CD4-positive, alpha-beta memory T cell (primary cell): Measurements from ENCODE around the gene CERS6. TPM values are rescaled to one million over a fixed set of nuclear protein-coding genes. Genes with fewer than 3 reads are reported as not detected.

Experiments used
- CTCF ChIA-PET: fragments of 350-600 bp; sonication (Branson Sonifier 250); formaldehyde crosslinking; loops from one replicate; lab custom pipeline; 2021; ENCODE audit warnings: inconsistent platforms; ENCODE audit not compliant: partially characterized antibody; lab: Charles Lee
- POLR2A ChIA-PET: fragments of 350-600 bp; sonication (Branson Sonifier 250); formaldehyde crosslinking; loops from one replicate; lab custom pipeline; 2021; ENCODE audit not compliant: partially characterized antibody; lab: Charles Lee
- DNase-seq, 5 donors: peaks; one replicate each; pipeline versions ENCODE4 v3.0.0 to v3.0.0-alpha.2; 2020 to 2022; ENCODE audit warnings: mixed read lengths in 1 of 5
- H3K27ac ChIP-seq: one replicate; pipeline ENCODE4 v1.7.0; 2013; ENCODE audit warnings: low read depth, low read length
- H3K27me3 ChIP-seq: 2 replicates; pipeline ENCODE4 v1.7.0; 2013; ENCODE audit warnings: mild to moderate bottlenecking, low read length, moderate library complexity; ENCODE audit not compliant: insufficient read depth
- H3K36me3 ChIP-seq: 2 replicates; pipeline ENCODE4 v1.7.0; 2013; ENCODE audit warnings: mild to moderate bottlenecking, low read length, moderate library complexity; ENCODE audit not compliant: insufficient read depth
- H3K4me1 ChIP-seq: 2 replicates; pipeline ENCODE4 v1.7.0; 2013; ENCODE audit warnings: mild to moderate bottlenecking, low read length, moderate library complexity; ENCODE audit not compliant: insufficient read depth
- H3K4me3 ChIP-seq, 2 donors: one replicate each; pipeline ENCODE4 v1.7.0; 2013; ENCODE audit warnings: low read length in 2 of 2, mild to moderate bottlenecking in 1 of 2
- H3K9me3 ChIP-seq, 2 donors: one replicate each; pipeline ENCODE4 v1.7.0; 2013; ENCODE audit warnings: low read length in 2 of 2, control low read depth in 1 of 2; ENCODE audit not compliant: control insufficient read depth in 1 of 2
- H3K27ac Mint-ChIP-seq, 7 donors: one replicate each; pipeline ENCODE4 v1.8.0; 2020 to 2021; ENCODE audit warnings: mixed read lengths in 7 of 7, mild to moderate bottlenecking in 6 of 7, inconsistent platforms in 3 of 7, moderate library complexity in 3 of 7
- H3K27me3 Mint-ChIP-seq, 2 donors: one replicate each; pipeline ENCODE4 v1.8.0; 2020 to 2021; ENCODE audit warnings: mixed read lengths in 2 of 2
- H3K36me3 Mint-ChIP-seq, 2 donors: one replicate each; pipeline ENCODE4 v1.8.0; 2020 to 2021; ENCODE audit warnings: mixed read lengths in 2 of 2, inconsistent platforms in 1 of 2, mild to moderate bottlenecking in 1 of 2
- H3K4me1 Mint-ChIP-seq, 4 donors: one replicate each; pipeline ENCODE4 v1.8.0; 2020 to 2021; ENCODE audit warnings: mixed read lengths in 4 of 4, mild to moderate bottlenecking in 1 of 4
- H3K4me3 Mint-ChIP-seq, 8 donors: one replicate each; pipeline ENCODE4 v1.8.0; 2020 to 2021; ENCODE audit warnings: mixed read lengths in 8 of 8, mild to moderate bottlenecking in 7 of 8, moderate library complexity in 6 of 8, inconsistent platforms in 3 of 8
- H3K9me3 Mint-ChIP-seq, 8 donors: one replicate each; pipeline ENCODE4 v1.8.0; 2020 to 2021; ENCODE audit warnings: mixed read lengths in 8 of 8, mild to moderate bottlenecking in 5 of 8, inconsistent platforms in 3 of 8, moderate library complexity in 1 of 8
- intact Hi-C: fragments of 100-400 bp; cut with micrococcal nuclease; formaldehyde crosslinking; loops from one replicate; pipeline ENCODE4 v1.15.1; 2023
- polyA plus RNA-seq, 2 donors: library from polyadenylated mRNA; unstranded; fragments of 300-500 nt; fragmentation: Illumina TruSeq; gene quantifications; one replicate each; pipeline ENCODE4 v1.2.3, GENCODE V29; 2021
- total RNA-seq, 2 experiments: library from RNA; stranded (reverse); gene quantifications; one replicate each; pipeline ENCODE4 v1.2.3, GENCODE V29; 2021

Gene CERS6
- total and polyA plus RNA-seq, 4 experiments from 2014 or later = 5.1 to 11.3 (median 7.6) TPM

DNA sequence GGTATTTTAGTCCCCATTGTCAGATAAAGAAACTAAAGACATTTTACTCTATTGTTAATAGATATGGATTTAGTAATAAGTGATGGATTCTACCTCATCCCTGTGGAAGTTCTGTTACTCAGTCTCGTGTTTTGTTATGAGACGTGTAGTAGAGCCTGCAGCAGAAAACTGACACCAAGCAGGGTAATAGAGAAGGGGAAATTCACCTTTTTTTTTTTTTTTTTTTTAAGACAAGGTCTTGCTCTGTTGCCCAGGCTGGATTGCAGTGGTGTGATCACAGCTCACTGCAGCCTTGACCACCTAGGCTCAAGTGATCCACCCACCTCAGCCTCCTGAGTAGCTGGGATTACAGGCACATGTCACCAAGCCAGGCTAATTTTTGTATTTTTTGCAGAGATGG lies 164.5 kb downstream of the CERS6 start:
- no peak overlapping the region for H3K27ac Mint-ChIP-seq

DNA sequence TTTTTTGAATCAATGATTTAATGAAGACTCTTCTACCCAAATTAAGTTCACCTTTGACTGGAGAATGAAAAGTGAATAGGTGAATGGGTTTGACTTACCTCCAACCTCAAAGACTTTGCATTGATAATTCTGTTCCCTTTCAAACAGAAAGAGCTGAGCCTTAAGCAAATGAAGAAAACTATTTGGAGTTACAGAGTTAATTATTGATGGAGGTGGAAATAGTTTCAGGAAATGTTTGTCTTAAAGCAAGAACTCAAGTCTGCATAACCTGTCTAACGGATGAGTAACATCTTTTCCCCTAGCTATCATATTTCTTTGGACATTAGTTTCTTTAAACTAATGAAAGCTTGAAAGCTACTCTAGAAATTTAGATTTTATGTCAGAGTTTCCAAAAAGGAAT lies 166.5 kb downstream of the CERS6 start:
- Mint-ChIP-seq H3K36me3 (no peaks in the 10 kb centered on the region), H3K27me3 (no peaks in the 10 kb centered on the region), H3K27ac (no peak overlapping the region), H3K9me3 (peaks cover 0 to 2% (median 0%) of the 10 kb centered on the region in 8 donors), H3K4me3 (no peak overlapping the region), H3K4me1 (peaks cover 9 to 18% (median 12%) of the 10 kb centered on the region in 4 donors)
- no peak for DNase-seq
- intact Hi-C loops = no loop called here
- Histone ChIP-seq H3K4me3 (no peak overlapping the region), H3K27me3 (no peaks in the 10 kb centered on the region), H3K36me3 (no peaks in the 10 kb centered on the region), H3K4me1 (no peaks in the 10 kb centered on the region), H3K27ac (no peak overlapping the region), H3K9me3 (no peaks in the 10 kb centered on the region)
- ChIA-PET CTCF (no interaction called here), POLR2A (no interaction called here)

More for the DNA sequence above, 164.5 kb downstream of the CERS6 start:
- no peak for DNase-seq
- Histone ChIP-seq H3K4me3 (no peak overlapping the region), H3K27ac (no peak overlapping the region), H3K36me3 (no peaks in the 10 kb centered on the region), H3K27me3 (no peaks in the 10 kb centered on the region), H3K9me3 (no peaks in the 10 kb centered on the region), H3K4me1 (no peaks in the 10 kb centered on the region)
- CTCF ChIA-PET = no interaction called here
- peaks cover 0 to 3% of the 10 kb centered on the region in 2 donors for H3K36me3 Mint-ChIP-seq
- POLR2A ChIA-PET = no interaction called here
- H3K27me3 Mint-ChIP-seq = no peaks in the 10 kb centered on the region
- H3K9me3 Mint-ChIP-seq = peaks cover 0 to 3% (median 0%) of the 10 kb centered on the region in 8 donors
- intact Hi-C loops = no loop called here
- H3K4me1 Mint-ChIP-seq = peaks cover 4 to 9% (median 6%) of the 10 kb centered on the region in 4 donors
- H3K4me3 Mint-ChIP-seq = no peak overlapping the region

DNA sequence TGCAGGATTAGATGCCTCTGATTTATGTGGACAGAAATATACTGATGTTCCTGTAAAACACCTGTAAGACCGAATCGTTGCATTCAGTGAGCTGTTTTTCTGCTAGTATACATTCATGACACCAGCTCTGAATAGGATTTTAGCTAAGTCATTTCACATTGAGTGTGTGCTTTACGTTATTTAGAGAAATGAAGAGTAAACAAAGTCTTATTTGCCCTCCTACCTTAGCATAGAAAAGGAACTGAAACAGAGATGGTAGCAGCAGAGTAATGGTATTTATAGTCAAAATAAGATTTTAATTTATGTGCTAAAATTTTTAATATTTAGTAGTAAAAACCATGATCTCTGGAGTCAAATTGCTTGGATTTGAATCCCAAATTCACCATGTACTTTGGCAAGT lies 168.0 kb downstream of the CERS6 start:
- CTCF ChIA-PET = no interaction called here
- POLR2A ChIA-PET = no interaction called here
- Mint-ChIP-seq H3K27ac (no peak overlapping the region), H3K4me1 (peaks cover 10 to 25% (median 12%) of the 10 kb centered on the region in 4 donors), H3K4me3 (no peak overlapping the region), H3K9me3 (peaks cover 0 to 2% (median 0%) of the 10 kb centered on the region in 8 donors), H3K27me3 (no peaks in the 10 kb centered on the region), H3K36me3 (no peaks in the 10 kb centered on the region)
- intact Hi-C loops = no loop called here
- no peaks in the 10 kb centered on the region for H3K27me3 ChIP-seq
- H3K4me1 ChIP-seq = no peaks in the 10 kb centered on the region
- no peak overlapping the region for H3K27ac ChIP-seq
- DNase-seq = no peak
- H3K36me3 ChIP-seq = no peaks in the 10 kb centered on the region
- H3K9me3 ChIP-seq = no peaks in the 10 kb centered on the region
- H3K4me3 ChIP-seq = no peak overlapping the region

DNA sequence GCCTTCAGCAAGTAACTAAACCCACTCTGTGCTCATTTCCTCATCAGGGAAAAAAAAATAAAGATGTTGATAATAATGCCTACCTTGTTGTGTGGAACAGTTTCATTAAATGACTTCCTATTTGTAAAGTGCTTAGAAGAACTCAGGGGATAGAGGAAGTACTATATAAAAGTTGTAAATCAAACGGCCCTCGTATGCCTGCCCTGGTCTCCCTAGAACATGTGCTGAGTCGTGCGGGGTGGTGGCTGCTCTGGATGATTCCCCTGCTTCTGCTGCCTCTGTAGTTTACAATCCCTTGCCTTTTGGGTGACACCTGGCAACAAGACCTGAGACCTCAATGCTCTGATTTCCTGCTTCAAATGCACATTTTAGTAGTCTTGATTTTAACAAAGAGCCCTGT lies 170.0 kb downstream of the CERS6 start:
- no peak overlapping the region for H3K27ac ChIP-seq
- no peaks in the 10 kb centered on the region for H3K9me3 ChIP-seq
- Mint-ChIP-seq H3K4me3 (no peak overlapping the region), H3K9me3 (no peaks in the 10 kb centered on the region), H3K27me3 (no peaks in the 10 kb centered on the region), H3K36me3 (no peaks in the 10 kb centered on the region), H3K27ac (no peak overlapping the region), H3K4me1 (peaks cover 10 to 25% (median 13%) of the 10 kb centered on the region in 4 donors)
- ChIA-PET POLR2A (no interaction called here), CTCF (interaction anchor here (1.5 kb wide), 1 partner anchor 12 kb away, joined by 4 read pairs; no protein-coding TSS in a partner anchor)
- intact Hi-C loops = no loop called here
- no peaks in the 10 kb centered on the region for H3K27me3 ChIP-seq
- no peak overlapping the region for H3K4me3 ChIP-seq
- H3K36me3 ChIP-seq = no peaks in the 10 kb centered on the region
- no peak for DNase-seq
- no peaks in the 10 kb centered on the region for H3K4me1 ChIP-seq

DNA sequence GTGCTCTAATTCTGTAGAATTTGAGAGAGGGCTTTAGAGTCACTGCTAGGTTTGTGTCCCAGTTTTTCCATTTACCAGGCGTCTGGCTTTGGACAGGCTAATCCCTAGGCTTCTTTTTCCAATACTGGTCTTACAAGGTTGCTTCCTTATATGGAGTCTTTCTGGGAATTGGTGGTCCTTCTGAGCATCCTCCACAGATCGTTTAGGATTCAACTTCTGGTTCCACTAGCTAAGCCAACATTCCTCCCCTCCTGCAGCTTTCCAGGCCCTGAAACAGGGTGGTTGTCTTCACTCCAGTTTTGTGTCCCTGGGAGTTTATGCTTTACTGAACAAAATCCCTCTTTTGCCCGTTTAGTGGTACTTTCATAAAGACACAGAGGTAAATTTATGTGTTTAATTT lies 170.6 kb downstream of the CERS6 start:
- intact Hi-C loops = no loop called here
- Mint-ChIP-seq H3K4me3 (no peak overlapping the region), H3K4me1 (peaks cover 10 to 25% (median 13%) of the 10 kb centered on the region in 4 donors), H3K9me3 (no peaks in the 10 kb centered on the region), H3K27me3 (no peaks in the 10 kb centered on the region), H3K27ac (no peak overlapping the region), H3K36me3 (no peaks in the 10 kb centered on the region)
- Histone ChIP-seq H3K27ac (no peak overlapping the region), H3K36me3 (no peaks in the 10 kb centered on the region), H3K4me1 (no peaks in the 10 kb centered on the region), H3K27me3 (no peaks in the 10 kb centered on the region), H3K9me3 (no peaks in the 10 kb centered on the region), H3K4me3 (no peak overlapping the region)
- ChIA-PET POLR2A (no interaction called here), CTCF (no interaction called here)
- DNase-seq = no peak

DNA sequence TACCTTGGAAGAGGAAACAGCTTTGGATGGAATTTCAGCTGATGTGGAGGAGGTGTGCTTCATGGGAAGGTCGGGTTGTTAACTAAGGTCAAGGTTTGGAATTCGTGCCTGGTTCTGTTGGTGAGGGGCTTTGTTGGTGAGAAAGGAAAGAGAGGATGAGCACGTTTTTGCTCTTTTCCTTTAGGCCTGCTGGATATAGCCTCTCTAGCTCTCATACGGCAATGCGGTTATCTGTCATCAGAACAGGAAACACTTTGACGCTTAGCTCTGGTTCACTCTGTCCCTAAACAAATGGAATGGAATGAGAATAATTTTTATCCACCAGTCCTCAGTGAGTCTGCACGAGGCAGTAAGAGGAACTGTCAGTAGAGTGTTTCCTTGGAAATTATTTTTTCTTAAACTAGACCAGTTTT lies 176.6 kb downstream of the CERS6 start:
- H3K27me3 ChIP-seq = no peaks in the 10 kb centered on the region
- no peak for DNase-seq
- no peak overlapping the region for H3K4me3 ChIP-seq
- H3K27ac ChIP-seq = no peak overlapping the region
- H3K4me1 ChIP-seq = no peaks in the 10 kb centered on the region
- no peak overlapping the region for H3K27ac Mint-ChIP-seq
- intact Hi-C loops = no loop called here
- POLR2A ChIA-PET = no interaction called here
- peaks cover 0 to 2% (median 0%) of the 10 kb centered on the region in 8 donors for H3K9me3 Mint-ChIP-seq
- no peaks in the 10 kb centered on the region for H3K9me3 ChIP-seq
- no peaks in the 10 kb centered on the region for H3K36me3 ChIP-seq
- H3K36me3 Mint-ChIP-seq = peaks cover 0 to 2% of the 10 kb centered on the region in 2 donors
- H3K4me3 Mint-ChIP-seq = no peak overlapping the region
- no peaks in the 10 kb centered on the region for H3K27me3 Mint-ChIP-seq
- H3K4me1 Mint-ChIP-seq = peaks cover 1 to 9% (median 6%) of the 10 kb centered on the region in 4 donors
- CTCF ChIA-PET = interaction anchor here (0.7 kb wide), 1 partner anchor 45 kb away, joined by 3 read pairs; no protein-coding TSS in a partner anchor

DNA sequence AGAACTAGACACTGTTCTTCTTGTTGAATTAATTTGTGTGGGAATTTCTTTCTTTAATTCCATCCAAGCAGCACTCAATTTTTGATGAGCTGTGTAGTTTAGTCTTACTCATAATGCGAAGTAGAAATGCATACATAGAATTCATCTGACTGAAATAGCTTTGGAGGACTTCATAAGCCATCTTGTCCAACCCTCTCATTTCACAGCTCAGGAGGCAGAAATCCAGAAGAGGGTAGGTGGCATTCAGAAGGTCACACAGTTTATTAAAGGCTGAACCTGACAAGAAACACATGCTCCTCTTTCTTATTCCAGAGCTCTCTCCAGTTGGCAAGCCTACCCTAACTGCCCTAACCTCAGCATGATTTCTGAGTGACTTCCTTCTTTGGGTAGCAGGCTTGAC lies 177.1 kb downstream of the CERS6 start:
- intact Hi-C loops = no loop called here
- H3K27me3 Mint-ChIP-seq = no peaks in the 10 kb centered on the region
- no peak overlapping the region for H3K4me3 ChIP-seq
- ChIA-PET POLR2A (no interaction called here), CTCF (interaction anchor here (0.7 kb wide), 1 partner anchor 45 kb away, joined by 3 read pairs; no protein-coding TSS in a partner anchor)
- no peak for DNase-seq
- H3K27ac Mint-ChIP-seq = no peak overlapping the region
- H3K4me1 Mint-ChIP-seq = peaks cover under 1 to 9% (median 3%) of the 10 kb centered on the region in 4 donors
- no peak overlapping the region for H3K27ac ChIP-seq
- H3K9me3 ChIP-seq = no peaks in the 10 kb centered on the region
- H3K36me3 ChIP-seq = no peaks in the 10 kb centered on the region
- H3K36me3 Mint-ChIP-seq = peaks cover 0 to 2% of the 10 kb centered on the region in 2 donors
- H3K4me3 Mint-ChIP-seq = no peak overlapping the region
- peaks cover 0 to 2% (median 0%) of the 10 kb centered on the region in 8 donors for H3K9me3 Mint-ChIP-seq
- H3K4me1 ChIP-seq = no peaks in the 10 kb centered on the region
- H3K27me3 ChIP-seq = no peaks in the 10 kb centered on the region
